ENCODE results near the gene PHLPP2. TPM values are rescaled to one million over a fixed set of nuclear protein-coding genes. Genes with fewer than 3 reads are reported as not detected.

The PHLPP2 gene
- total RNA-seq, 2 donors from 2014 or later: 12.4 to 12.8 TPM

- Mint-ChIP-seq H3K9me3 (no peaks in the 10 kb centered on the region), H3K4me1 (peaks cover 12% of the 10 kb centered on the region), H3K27me3 (ENCODE audit: insufficient read depth) (no peaks in the 10 kb centered on the region), H3K4me3 (no peak overlapping the region), H3K36me3 (ENCODE audit: low read depth) (peaks cover 74% of the 10 kb centered on the region), H3K27ac (no peak overlapping the region)
- no peak overlapping the region for H3K4me3 ChIP-seq (ENCODE audit: low read length)
- no peaks in the 10 kb centered on the region for H3K27me3 ChIP-seq (ENCODE audit: control insufficient read depth, insufficient read depth, low read length, poor library complexity, severe bottlenecking)
- H3K9me3 ChIP-seq (ENCODE audit: control insufficient read depth, low read length): peaks cover 7% of the 10 kb centered on the region
- WGBS, 2 experiments (ENCODE audit: insufficient coverage in 1 of 2, insufficient read length in 1 of 2): 93 to 100% methylated on average over 1 of the region's 2 CpGs
- H3K9ac ChIP-seq (ENCODE audit: extremely low read depth, low read length, poor library complexity, severe bottlenecking): no peak overlapping the region
- H3K36me3 ChIP-seq (ENCODE audit: control insufficient read depth, insufficient read depth, low read length): peaks cover 76% of the 10 kb centered on the region
- no peak for TF ChIP-seq CTCF (conservative IDR thresholded peaks at IDR 0.05)
- DNase-seq: no peak
- H3K4me1 ChIP-seq (ENCODE audit: control insufficient read depth, insufficient read depth, low read length): no peaks in the 10 kb centered on the region
- H3K27ac ChIP-seq (ENCODE audit: low read depth, low read length): no peak overlapping the region
These were observed 50.3 kb downstream of the PHLPP2 start for GRCh38 chr16:71674229-71674628.

GRCh38 chr16:71673582-71673973 is 50.9 kb downstream of the PHLPP2 start:
- H3K9ac ChIP-seq (ENCODE audit: extremely low read depth, low read length, poor library complexity, severe bottlenecking): no peak overlapping the region
- no peak overlapping the region for H3K27ac ChIP-seq (ENCODE audit: low read depth, low read length)
- peaks cover 7% of the 10 kb centered on the region for H3K9me3 ChIP-seq (ENCODE audit: control insufficient read depth, low read length)
- Mint-ChIP-seq H3K36me3 (ENCODE audit: low read depth) (peaks cover 75% of the 10 kb centered on the region), H3K27ac (no peak overlapping the region), H3K4me1 (peaks cover 12% of the 10 kb centered on the region), H3K9me3 (no peaks in the 10 kb centered on the region), H3K27me3 (ENCODE audit: insufficient read depth) (no peaks in the 10 kb centered on the region), H3K4me3 (no peak overlapping the region)
- no peak for DNase-seq
- H3K36me3 ChIP-seq (ENCODE audit: control insufficient read depth, insufficient read depth, low read length): peaks cover 76% of the 10 kb centered on the region
- WGBS, 2 experiments (ENCODE audit: insufficient coverage in 1 of 2, insufficient read length in 1 of 2): 73% methylated on average over 1 of the region's 1 CpG; no CpG with 5 or more reads in 1 of the 2 experiments
- no peaks in the 10 kb centered on the region for H3K4me1 ChIP-seq (ENCODE audit: control insufficient read depth, insufficient read depth, low read length)
- H3K27me3 ChIP-seq (ENCODE audit: control insufficient read depth, insufficient read depth, low read length, poor library complexity, severe bottlenecking): no peaks in the 10 kb centered on the region
- TF ChIP-seq CTCF (conservative IDR thresholded peaks at IDR 0.05): no peak
- H3K4me3 ChIP-seq (ENCODE audit: low read length): no peak overlapping the region

GRCh38 chr16:71672803-71673581 is 51.5 kb downstream of the PHLPP2 start:
- Histone ChIP-seq H3K9ac (ENCODE audit: extremely low read depth, low read length, poor library complexity, severe bottlenecking) (no peak overlapping the region), H3K9me3 (ENCODE audit: control insufficient read depth, low read length) (peaks cover 7% of the 10 kb centered on the region), H3K27ac (ENCODE audit: low read depth, low read length) (no peak overlapping the region), H3K36me3 (ENCODE audit: control insufficient read depth, insufficient read depth, low read length) (peaks cover 73% of the 10 kb centered on the region), H3K4me1 (ENCODE audit: control insufficient read depth, insufficient read depth, low read length) (no peaks in the 10 kb centered on the region), H3K27me3 (ENCODE audit: control insufficient read depth, insufficient read depth, low read length, poor library complexity, severe bottlenecking) (no peaks in the 10 kb centered on the region), H3K4me3 (ENCODE audit: low read length) (no peak overlapping the region)
- TF ChIP-seq CTCF (conservative IDR thresholded peaks at IDR 0.05): no peak
- DNase-seq: no peak
- no peak overlapping the region for H3K4me3 Mint-ChIP-seq
- H3K4me1 Mint-ChIP-seq: peaks cover 12% of the 10 kb centered on the region
- peaks cover 71% of the 10 kb centered on the region for H3K36me3 Mint-ChIP-seq (ENCODE audit: low read depth)
- H3K27me3 Mint-ChIP-seq (ENCODE audit: insufficient read depth): no peaks in the 10 kb centered on the region
- H3K9me3 Mint-ChIP-seq: no peaks in the 10 kb centered on the region
- 92 to 100% methylated on average over 1 to 4 of the region's 5 CpGs for WGBS, 2 experiments (ENCODE audit: insufficient coverage in 1 of 2, insufficient read length in 1 of 2)
- H3K27ac Mint-ChIP-seq: no peak overlapping the region
